NCI-H2107 (cell line): ENCODE results near the gene TYK2.
A peak's percentile ranks its signal among the peaks of the same experiment; 100 is the strongest.
"Not testable (repeated sequence)": the region's sequence is repeated elsewhere in the genome, so short reads cannot be mapped to it uniquely, and the experiment has no call there.

ENCODE experiments used
- DNase-seq: peaks from one replicate; lab custom pipeline; 2025; lab: John Stamatoyannopoulos, UW

Gene TYK2

GRCh38 chr19:10407096-10407495 is 26.7 kb upstream of the TYK2 start:
- no peak for DNase-seq

DNA sequence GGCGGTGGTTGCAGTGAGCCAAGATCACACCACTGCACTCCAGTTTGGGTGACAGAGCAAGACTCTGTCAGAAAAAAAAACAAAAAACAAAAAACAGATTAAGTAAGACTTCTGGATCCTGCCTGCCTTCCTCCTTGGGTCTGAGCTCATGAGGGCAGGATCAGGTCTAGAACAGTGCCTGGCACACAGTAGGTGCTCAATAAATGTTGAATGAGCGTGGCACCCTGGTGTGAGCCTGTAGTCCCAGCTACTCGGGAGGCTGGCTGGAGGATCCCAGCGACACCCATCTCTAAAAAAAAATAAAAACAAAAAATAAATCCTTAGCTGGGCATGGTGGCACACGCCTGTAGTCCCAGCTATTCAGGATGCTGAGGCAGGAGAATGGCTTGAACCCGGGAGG is 25.8 kb upstream of the TYK2 start:
- no peak for DNase-seq

DNA sequence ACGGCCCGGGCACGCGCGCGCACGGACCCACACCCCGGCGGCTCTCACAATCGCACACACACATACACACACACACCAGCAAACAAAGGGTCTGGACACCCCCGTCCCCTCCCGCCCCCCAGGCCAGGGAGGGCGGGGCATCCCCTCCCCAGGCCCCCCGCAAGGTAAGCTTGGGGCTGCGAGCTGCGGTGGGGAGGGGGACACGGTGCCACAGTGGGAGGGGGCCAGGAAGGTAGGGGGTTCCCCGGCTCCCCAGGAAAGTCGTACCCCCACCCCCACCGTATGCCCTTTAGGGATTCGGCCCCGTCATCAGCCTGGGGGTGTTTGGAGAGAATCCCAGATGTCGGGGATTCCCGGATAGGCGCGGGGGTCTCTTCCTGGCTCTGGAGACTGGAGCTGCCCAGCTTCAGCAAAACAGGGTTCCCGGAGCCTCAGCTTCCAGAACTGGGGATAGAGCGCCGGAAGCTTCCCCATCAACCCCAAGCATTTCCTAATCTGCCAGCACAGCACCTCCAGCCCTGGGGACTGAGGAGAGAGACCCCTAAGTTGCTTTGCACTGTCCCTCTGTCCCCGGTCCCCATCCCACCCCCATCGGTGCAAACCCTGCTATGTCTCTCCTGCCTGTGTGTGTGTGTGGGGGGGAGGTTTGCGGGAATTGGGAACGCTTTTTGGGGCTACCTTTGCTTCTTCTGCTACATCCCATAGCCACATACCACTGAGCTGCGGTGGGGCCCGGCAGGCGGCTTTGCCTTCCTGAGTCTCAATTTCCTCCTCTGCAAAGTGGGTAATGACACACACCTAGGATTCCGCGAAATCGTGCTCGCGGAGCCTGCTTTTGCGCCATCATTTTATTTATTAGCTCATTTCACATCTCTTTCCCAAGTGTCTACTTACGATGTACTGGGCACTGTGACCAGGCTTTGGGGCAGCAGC is 24.8 kb upstream of the TYK2 start:
- no peak for DNase-seq

- peak; percentile 94 for DNase-seq
These were observed 23.0 kb upstream of the TYK2 start, which contains the start of gene CDC37 for GRCh38 chr19:10403137-10404021. Gene CDC37, minus strand, starts transcription at chr19:10403542. Its CDS starts 63 bp downstream, at chr19:10403479.

DNA sequence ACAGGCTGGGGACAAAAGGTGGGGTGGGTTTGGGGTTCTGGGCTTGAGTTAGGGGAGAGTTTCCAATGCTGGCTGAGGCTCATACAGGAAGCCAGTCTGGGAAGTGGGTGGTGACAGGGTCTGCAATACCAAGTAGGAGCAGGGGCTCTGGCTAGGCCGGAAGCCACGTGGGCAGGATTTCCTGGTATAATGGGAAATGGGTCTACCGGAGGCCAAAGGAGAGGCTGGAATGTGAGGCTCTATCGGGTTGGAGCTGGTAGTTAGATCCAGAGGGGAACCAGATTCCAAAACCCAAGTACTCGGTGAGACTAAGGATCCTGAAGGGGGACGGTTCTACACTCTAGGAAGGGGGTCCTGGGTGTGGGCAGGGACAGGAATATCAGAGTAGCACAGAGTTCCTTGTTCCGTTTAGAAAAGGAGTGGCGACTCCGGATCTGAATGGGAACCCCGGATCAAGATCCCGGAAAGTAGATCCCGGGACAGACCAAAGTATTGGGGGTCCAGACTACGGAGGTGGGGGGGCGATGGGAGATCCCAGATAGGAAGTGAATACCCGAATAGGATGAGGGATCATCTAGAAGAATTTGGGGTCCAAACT is 22.2 kb upstream of the TYK2 start:
- no peak for DNase-seq

- DNase-seq: no peak
These were observed 19.5 kb upstream of the TYK2 start for GRCh38 chr19:10399878-10400277.

GRCh38 chr19:10399340-10399739 is 19.0 kb upstream of the TYK2 start:
- not testable (repeated sequence) for DNase-seq

- no peak for DNase-seq
These were observed 18.4 kb upstream of the TYK2 start for GRCh38 chr19:10398819-10399218.

- no peak for DNase-seq
These were observed 15.5 kb upstream of the TYK2 start for GRCh38 chr19:10395917-10396316.

DNA sequence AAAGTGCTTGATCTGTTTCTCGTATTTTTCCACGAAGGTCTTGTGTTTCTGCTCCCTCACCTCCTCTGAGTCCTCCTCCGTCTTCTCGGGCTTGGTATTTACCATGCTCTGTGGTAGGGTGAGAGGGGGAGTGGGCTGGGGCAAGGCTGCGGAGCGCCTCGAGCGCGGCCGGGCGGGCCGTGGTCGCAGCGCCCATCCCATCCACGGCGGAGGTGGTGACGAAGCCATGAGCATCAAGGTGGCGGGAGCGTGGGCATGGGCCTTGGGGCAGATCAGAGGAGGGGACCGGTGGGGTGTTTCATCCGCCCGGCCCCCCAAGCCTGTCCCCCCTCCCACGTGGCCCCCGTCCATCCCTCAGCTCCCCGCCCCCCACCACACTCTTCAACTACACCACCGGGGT is 15.1 kb upstream of the TYK2 start:
- DNase-seq: no peak

DNA sequence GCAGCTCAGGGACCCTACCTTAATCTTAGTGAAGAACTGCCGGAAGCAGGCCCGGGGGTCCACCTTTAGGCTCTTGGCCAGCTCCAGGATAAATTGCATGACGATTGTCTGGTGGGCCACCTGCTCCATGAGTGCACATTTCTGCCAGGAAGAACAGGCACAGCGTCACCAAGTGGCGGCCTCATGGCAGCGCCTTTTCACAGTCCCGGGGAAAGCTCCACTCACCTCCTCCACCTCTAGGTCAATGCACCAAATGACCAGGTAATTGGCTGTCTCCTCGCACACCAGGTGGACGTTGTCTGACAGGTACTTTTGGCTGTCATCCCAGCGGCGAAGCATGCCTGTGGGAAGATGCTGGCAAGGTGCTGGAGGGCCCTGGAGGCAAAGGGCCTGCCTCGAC is 14.6 kb upstream of the TYK2 start:
- no peak for DNase-seq

GRCh38 chr19:10393137-10393536 is 12.8 kb upstream of the TYK2 start:
- no peak for DNase-seq

GRCh38 chr19:10392120-10392519 is 11.7 kb upstream of the TYK2 start:
- DNase-seq: no peak

DNA sequence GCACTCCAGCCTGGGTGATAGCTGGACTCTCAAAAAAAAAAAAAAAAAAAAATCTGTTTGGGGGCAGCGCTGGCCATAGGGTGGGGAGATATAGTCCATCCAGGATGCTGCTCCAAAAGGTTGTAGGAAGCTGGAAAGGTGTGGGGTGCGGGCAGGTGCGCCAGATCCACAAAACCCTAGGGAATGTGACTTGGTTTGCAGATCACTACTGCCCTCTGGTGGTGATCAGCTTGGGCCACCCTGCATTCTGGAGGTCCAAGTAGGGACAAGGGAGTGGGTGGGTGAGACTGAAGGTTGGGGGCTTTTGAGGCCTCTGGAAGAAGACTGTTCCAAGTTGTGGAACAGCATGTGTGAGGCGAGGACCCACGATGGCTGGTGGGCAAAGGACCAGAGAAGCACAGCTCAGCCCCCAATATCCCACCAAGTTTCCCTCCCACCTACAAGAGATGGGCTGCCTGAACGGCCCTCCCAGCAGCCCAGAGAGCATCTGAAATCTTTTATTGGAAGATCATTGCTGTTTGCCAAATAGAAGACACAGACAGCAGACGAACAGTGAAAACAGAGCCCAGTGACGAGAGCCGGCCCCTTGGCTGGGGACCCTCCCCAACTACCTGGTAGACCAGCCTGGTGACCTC is 10.4 kb upstream of the TYK2 start:
- peak; percentile 42 for DNase-seq

- DNase-seq: no peak
These were observed 9.5 kb upstream of the TYK2 start for GRCh38 chr19:10389863-10390262.

DNA sequence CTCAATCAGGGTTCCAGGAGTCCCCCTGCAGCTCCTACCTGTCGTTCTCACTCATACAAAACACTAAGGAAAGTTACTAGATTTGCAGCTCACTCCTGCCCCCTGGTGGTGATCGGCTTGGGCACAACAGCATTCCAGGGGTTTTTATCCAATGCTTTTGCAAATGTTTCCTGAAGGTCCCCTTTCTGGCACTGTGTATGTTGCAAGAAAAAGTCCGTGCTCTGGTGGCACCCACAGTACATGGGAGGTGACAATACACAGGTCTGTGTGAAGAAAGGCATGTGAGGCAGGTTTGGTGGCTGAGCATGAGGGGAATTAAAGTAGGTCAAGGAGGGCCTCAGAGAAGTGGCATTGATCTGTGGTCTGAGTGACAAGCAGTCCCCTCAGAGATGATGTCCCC is 8.6 kb upstream of the TYK2 start:
- DNase-seq: peak; percentile 73

DNA sequence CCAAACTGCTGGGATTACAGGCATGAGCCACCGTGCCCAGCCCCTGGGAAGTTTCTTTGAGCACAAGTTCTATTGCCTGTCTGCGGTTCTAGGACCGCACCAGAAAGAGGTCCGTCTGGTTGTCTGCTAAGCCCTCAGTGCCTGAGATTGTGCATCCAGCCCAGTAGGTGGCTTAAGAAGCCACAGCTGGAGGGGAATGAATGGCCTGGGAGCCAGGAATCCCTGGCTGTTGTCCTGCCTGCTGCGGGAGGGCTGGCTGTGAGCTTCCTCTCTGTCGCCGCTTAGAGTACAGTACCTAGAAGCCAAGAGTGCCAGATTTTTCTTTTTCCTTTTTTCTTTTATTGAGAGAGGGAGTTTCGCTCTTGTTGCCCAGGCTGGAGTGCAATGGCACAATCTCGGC is 4.2 kb upstream of the TYK2 start:
- DNase-seq: no peak

GRCh38 chr19:10383223-10383499 is 2.8 kb upstream of the TYK2 start:
- DNase-seq: not testable (repeated sequence)

- no peak for DNase-seq
These were observed 476 bp downstream of the TYK2 start for GRCh38 chr19:10379880-10380312.

GRCh38 chr19:10378124-10378523 is 2.2 kb downstream of the TYK2 start:
- DNase-seq: no peak

GRCh38 chr19:10377140-10377640 is 3.2 kb downstream of the TYK2 start:
- not testable (repeated sequence) for DNase-seq

DNA sequence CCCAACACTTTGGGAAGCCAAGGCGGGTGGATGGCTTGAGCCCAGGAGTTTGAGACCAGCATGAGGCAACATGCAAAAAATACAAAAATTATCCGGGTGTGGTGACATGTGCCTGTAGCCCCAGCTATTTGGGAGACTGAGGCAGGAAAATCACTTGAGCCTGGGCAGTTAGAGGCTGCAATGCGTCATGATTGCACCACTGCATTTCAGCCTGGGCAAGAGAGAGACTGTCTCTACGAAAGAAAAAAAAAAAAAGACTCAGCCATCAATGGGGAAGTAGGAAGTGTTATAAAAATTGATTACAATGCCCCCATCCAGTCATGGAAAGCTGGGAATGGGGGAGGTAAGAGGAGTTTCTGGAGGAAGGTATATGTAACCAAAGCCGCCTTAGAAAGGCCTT is 5.4 kb downstream of the TYK2 start:
- DNase-seq: no peak
